NCI-H524 (cell line): ENCODE data around the gene SNX21.
"Not testable (repeated sequence)": the region's sequence is repeated elsewhere in the genome, so short reads cannot be mapped to it uniquely, and the experiment has no call there.

Source experiments
- DNase-seq, 2 experiments: peaks; one replicate each; lab custom pipeline; 2025; lab: John Stamatoyannopoulos, UW

Gene SNX21

GRCh38 chr20:45823949-45824835 lies 9.4 kb upstream of the SNX21 start:
- peak; percentile 47 to 72 for DNase-seq

GRCh38 chr20:45826381-45827019 lies 7.1 kb upstream of the SNX21 start:
- peak; percentile 97 to 99 for DNase-seq

- peak; percentile 8 to 64 for DNase-seq
Measured at GRCh38 chr20:45827030-45827652, 6.5 kb upstream of the SNX21 start, which contains the start of gene TNNC2. TNNC2 (minus strand) TSS chr20:45827312; CDS start chr20:45827248, 64 bp downstream.

GRCh38 chr20:45827712-45828111 lies 5.9 kb upstream of the SNX21 start:
- DNase-seq: no peak

GRCh38 chr20:45828589-45828988 lies 5.0 kb upstream of the SNX21 start:
- peak; percentile 14 to 57 for DNase-seq

GRCh38 chr20:45829673-45830106 lies 3.9 kb upstream of the SNX21 start:
- not testable (repeated sequence) for DNase-seq

GRCh38 chr20:45832619-45833018 lies 980 bp upstream of the SNX21 start:
- DNase-seq: no peak

- DNase-seq: peak in 1 of 2 experiments; percentile 21
Measured at GRCh38 chr20:45833883-45834796, 541 bp downstream of the SNX21 start.

GRCh38 chr20:45834797-45835161 lies 1.2 kb downstream of the SNX21 start:
- DNase-seq: no peak

- peak in 1 of 2 experiments; percentile 11 for DNase-seq
Measured at GRCh38 chr20:45835329-45835765, 1.7 kb downstream of the SNX21 start.

GRCh38 chr20:45835825-45836224 lies 2.2 kb downstream of the SNX21 start:
- no peak for DNase-seq

- DNase-seq: peak; percentile 42 to 89
Measured at GRCh38 chr20:45836841-45837240, 3.2 kb downstream of the SNX21 start.

- no peak for DNase-seq
Measured at GRCh38 chr20:45840700-45841198, 7.2 kb downstream of the SNX21 start.

- no peak for DNase-seq
Measured at GRCh38 chr20:45841407-45842129, 8.0 kb downstream of the SNX21 start.

- DNase-seq: no peak
Measured at GRCh38 chr20:45842169-45842812, 8.7 kb downstream of the SNX21 start.

- no peak for DNase-seq
Measured at GRCh38 chr20:45843506-45843905, 9.9 kb downstream of the SNX21 start.

GRCh38 chr20:45845452-45845851 lies 11.9 kb downstream of the SNX21 start:
- no peak for DNase-seq

- DNase-seq: no peak
Measured at GRCh38 chr20:45848421-45848820, 14.8 kb downstream of the SNX21 start.

GRCh38 chr20:45848969-45849582 lies 15.5 kb downstream of the SNX21 start:
- no peak for DNase-seq

- DNase-seq: no peak
Measured at GRCh38 chr20:45850238-45850637, 16.6 kb downstream of the SNX21 start.
